ENCODE measurements around the gene FBXW7. TPM values are rescaled to one million over a fixed set of nuclear protein-coding genes. Genes with fewer than 3 reads are reported as not detected.

Gene FBXW7
- total RNA-seq, 1 experiment from 2014 or later = 23.0 TPM

DNA sequence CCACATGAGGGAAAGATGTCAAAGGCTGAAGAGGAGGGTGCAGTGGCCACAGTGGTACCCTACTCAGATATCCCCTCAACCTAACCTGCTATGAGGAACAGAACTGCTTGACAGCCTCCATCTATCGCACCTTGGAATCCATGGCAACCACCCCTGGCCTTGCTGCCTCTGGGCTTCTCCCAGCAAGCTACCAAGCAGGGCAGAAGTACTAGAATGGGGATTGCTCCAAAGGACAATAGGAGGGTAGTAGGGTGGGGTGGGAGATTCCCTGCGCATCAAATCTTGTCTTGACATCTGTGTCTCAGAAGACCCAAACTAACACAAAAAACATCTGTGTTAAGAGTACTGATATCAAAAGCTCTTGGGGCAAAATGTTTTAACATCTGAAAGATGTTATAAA is 118.2 kb downstream of the FBXW7 start (continued):
- TF ChIP-seq, protein P1, sequence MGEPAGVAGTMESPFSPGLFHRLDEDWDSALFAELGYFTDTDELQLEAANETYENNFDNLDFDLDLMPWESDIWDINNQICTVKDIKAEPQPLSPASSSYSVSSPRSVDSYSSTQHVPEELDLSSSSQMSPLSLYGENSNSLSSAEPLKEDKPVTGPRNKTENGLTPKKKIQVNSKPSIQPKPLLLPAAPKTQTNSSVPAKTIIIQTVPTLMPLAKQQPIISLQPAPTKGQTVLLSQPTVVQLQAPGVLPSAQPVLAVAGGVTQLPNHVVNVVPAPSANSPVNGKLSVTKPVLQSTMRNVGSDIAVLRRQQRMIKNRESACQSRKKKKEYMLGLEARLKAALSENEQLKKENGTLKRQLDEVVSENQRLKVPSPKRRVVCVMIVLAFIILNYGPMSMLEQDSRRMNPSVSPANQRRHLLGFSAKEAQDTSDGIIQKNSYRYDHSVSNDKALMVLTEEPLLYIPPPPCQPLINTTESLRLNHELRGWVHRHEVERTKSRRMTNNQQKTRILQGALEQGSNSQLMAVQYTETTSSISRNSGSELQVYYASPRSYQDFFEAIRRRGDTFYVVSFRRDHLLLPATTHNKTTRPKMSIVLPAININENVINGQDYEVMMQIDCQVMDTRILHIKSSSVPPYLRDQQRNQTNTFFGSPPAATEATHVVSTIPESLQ (CRISPR knock-in tag; IDR thresholded peaks at IDR 0.05) = no peak
- no peak for TF ChIP-seq FOXK1 (CRISPR knock-in tag; IDR thresholded peaks at IDR 0.05)
- TF ChIP-seq KAT7 (CRISPR knock-in tag; IDR thresholded peaks at IDR 0.05; ENCODE audit: borderline replicate concordance) = no peak
- TF ChIP-seq PRRX2 (CRISPR knock-in tag; IDR thresholded peaks at IDR 0.05) = no peak
- no peak for TF ChIP-seq FOXJ3 (CRISPR knock-in tag; IDR thresholded peaks at IDR 0.05; ENCODE audit: borderline replicate concordance)
- TF ChIP-seq, protein P2, sequence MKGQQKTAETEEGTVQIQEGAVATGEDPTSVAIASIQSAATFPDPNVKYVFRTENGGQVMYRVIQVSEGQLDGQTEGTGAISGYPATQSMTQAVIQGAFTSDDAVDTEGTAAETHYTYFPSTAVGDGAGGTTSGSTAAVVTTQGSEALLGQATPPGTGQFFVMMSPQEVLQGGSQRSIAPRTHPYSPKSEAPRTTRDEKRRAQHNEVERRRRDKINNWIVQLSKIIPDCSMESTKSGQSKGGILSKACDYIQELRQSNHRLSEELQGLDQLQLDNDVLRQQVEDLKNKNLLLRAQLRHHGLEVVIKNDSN (CRISPR knock-in tag; IDR thresholded peaks at IDR 0.05) = no peak
- no peak for TF ChIP-seq ZNF232 (CRISPR knock-in tag; IDR thresholded peaks at IDR 0.05)
- TF ChIP-seq, protein P3, sequence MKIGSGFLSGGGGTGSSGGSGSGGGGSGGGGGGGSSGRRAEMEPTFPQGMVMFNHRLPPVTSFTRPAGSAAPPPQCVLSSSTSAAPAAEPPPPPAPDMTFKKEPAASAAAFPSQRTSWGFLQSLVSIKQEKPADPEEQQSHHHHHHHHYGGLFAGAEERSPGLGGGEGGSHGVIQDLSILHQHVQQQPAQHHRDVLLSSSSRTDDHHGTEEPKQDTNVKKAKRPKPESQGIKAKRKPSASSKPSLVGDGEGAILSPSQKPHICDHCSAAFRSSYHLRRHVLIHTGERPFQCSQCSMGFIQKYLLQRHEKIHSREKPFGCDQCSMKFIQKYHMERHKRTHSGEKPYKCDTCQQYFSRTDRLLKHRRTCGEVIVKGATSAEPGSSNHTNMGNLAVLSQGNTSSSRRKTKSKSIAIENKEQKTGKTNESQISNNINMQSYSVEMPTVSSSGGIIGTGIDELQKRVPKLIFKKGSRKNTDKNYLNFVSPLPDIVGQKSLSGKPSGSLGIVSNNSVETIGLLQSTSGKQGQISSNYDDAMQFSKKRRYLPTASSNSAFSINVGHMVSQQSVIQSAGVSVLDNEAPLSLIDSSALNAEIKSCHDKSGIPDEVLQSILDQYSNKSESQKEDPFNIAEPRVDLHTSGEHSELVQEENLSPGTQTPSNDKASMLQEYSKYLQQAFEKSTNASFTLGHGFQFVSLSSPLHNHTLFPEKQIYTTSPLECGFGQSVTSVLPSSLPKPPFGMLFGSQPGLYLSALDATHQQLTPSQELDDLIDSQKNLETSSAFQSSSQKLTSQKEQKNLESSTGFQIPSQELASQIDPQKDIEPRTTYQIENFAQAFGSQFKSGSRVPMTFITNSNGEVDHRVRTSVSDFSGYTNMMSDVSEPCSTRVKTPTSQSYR (CRISPR knock-in tag; IDR thresholded peaks at IDR 0.05) = no peak
- no peak for TF ChIP-seq ZNF317 (CRISPR knock-in tag; IDR thresholded peaks at IDR 0.05; ENCODE audit: borderline replicate concordance, low read depth)
- TF ChIP-seq, protein P4, sequence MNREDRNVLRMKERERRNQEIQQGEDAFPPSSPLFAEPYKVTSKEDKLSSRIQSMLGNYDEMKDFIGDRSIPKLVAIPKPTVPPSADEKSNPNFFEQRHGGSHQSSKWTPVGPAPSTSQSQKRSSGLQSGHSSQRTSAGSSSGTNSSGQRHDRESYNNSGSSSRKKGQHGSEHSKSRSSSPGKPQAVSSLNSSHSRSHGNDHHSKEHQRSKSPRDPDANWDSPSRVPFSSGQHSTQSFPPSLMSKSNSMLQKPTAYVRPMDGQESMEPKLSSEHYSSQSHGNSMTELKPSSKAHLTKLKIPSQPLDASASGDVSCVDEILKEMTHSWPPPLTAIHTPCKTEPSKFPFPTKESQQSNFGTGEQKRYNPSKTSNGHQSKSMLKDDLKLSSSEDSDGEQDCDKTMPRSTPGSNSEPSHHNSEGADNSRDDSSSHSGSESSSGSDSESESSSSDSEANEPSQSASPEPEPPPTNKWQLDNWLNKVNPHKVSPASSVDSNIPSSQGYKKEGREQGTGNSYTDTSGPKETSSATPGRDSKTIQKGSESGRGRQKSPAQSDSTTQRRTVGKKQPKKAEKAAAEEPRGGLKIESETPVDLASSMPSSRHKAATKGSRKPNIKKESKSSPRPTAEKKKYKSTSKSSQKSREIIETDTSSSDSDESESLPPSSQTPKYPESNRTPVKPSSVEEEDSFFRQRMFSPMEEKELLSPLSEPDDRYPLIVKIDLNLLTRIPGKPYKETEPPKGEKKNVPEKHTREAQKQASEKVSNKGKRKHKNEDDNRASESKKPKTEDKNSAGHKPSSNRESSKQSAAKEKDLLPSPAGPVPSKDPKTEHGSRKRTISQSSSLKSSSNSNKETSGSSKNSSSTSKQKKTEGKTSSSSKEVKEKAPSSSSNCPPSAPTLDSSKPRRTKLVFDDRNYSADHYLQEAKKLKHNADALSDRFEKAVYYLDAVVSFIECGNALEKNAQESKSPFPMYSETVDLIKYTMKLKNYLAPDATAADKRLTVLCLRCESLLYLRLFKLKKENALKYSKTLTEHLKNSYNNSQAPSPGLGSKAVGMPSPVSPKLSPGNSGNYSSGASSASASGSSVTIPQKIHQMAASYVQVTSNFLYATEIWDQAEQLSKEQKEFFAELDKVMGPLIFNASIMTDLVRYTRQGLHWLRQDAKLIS (CRISPR knock-in tag; IDR thresholded peaks at IDR 0.05; ENCODE audit: borderline replicate concordance) = no peak
- TF ChIP-seq RELA (CRISPR knock-in tag; IDR thresholded peaks at IDR 0.05; ENCODE audit: borderline replicate concordance) = no peak
- TF ChIP-seq ZNF423 (CRISPR knock-in tag; IDR thresholded peaks at IDR 0.05) = no peak

DNA sequence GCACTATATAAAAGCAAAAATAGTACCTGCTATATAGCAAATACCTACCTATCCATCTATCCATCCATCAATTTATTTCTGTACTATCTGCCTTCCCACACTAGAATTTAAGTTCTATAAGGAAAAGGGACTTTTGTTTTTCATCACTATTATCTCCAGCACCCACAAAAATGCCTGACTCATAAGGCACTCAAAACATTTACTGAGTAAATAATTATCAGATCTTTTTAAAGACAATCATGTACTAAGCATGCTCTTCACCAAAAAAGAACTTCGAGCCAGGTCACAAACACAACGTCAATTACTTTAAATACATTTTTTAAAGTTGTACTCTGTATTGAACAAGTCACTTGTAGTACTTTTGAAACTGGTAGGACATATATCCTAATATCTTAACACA is 119.9 kb downstream of the FBXW7 start:
- Mint-ChIP-seq H3K27ac (no peak overlapping the region), H3K4me1 (peaks cover 17% of the 10 kb centered on the region), H3K9me3 (no peaks in the 10 kb centered on the region), H3K4me3 (no peak overlapping the region), H3K27me3 (ENCODE audit: low read depth) (no peaks in the 10 kb centered on the region), H3K36me3 (no peaks in the 10 kb centered on the region)
- CTCF ChIA-PET = interaction anchor here (1.2 kb wide), 1 partner anchor 18 kb away, joined by 4 read pairs; no protein-coding TSS in a partner anchor
- DNase-seq (ENCODE audit: low spot score) (no peak), ATAC-seq (no peak)
- POLR2A ChIA-PET = no interaction called here
- TF ChIP-seq CREB1 (CRISPR knock-in tag; IDR thresholded peaks at IDR 0.05) = no peak
- no peak for TF ChIP-seq EMX1 (CRISPR knock-in tag; IDR thresholded peaks at IDR 0.05)
- TF ChIP-seq, protein P5, sequence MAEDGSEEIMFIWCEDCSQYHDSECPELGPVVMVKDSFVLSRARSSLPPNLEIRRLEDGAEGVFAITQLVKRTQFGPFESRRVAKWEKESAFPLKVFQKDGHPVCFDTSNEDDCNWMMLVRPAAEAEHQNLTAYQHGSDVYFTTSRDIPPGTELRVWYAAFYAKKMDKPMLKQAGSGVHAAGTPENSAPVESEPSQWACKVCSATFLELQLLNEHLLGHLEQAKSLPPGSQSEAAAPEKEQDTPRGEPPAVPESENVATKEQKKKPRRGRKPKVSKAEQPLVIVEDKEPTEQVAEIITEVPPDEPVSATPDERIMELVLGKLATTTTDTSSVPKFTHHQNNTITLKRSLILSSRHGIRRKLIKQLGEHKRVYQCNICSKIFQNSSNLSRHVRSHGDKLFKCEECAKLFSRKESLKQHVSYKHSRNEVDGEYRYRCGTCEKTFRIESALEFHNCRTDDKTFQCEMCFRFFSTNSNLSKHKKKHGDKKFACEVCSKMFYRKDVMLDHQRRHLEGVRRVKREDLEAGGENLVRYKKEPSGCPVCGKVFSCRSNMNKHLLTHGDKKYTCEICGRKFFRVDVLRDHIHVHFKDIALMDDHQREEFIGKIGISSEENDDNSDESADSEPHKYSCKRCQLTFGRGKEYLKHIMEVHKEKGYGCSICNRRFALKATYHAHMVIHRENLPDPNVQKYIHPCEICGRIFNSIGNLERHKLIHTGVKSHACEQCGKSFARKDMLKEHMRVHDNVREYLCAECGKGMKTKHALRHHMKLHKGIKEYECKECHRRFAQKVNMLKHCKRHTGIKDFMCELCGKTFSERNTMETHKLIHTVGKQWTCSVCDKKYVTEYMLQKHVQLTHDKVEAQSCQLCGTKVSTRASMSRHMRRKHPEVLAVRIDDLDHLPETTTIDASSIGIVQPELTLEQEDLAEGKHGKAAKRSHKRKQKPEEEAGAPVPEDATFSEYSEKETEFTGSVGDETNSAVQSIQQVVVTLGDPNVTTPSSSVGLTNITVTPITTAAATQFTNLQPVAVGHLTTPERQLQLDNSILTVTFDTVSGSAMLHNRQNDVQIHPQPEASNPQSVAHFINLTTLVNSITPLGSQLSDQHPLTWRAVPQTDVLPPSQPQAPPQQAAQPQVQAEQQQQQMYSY (CRISPR knock-in tag; IDR thresholded peaks at IDR 0.05) = no peak
- TF ChIP-seq, protein P6, sequence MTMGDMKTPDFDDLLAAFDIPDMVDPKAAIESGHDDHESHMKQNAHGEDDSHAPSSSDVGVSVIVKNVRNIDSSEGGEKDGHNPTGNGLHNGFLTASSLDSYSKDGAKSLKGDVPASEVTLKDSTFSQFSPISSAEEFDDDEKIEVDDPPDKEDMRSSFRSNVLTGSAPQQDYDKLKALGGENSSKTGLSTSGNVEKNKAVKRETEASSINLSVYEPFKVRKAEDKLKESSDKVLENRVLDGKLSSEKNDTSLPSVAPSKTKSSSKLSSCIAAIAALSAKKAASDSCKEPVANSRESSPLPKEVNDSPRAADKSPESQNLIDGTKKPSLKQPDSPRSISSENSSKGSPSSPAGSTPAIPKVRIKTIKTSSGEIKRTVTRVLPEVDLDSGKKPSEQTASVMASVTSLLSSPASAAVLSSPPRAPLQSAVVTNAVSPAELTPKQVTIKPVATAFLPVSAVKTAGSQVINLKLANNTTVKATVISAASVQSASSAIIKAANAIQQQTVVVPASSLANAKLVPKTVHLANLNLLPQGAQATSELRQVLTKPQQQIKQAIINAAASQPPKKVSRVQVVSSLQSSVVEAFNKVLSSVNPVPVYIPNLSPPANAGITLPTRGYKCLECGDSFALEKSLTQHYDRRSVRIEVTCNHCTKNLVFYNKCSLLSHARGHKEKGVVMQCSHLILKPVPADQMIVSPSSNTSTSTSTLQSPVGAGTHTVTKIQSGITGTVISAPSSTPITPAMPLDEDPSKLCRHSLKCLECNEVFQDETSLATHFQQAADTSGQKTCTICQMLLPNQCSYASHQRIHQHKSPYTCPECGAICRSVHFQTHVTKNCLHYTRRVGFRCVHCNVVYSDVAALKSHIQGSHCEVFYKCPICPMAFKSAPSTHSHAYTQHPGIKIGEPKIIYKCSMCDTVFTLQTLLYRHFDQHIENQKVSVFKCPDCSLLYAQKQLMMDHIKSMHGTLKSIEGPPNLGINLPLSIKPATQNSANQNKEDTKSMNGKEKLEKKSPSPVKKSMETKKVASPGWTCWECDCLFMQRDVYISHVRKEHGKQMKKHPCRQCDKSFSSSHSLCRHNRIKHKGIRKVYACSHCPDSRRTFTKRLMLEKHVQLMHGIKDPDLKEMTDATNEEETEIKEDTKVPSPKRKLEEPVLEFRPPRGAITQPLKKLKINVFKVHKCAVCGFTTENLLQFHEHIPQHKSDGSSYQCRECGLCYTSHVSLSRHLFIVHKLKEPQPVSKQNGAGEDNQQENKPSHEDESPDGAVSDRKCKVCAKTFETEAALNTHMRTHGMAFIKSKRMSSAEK (CRISPR knock-in tag; IDR thresholded peaks at IDR 0.05; ENCODE audit: borderline replicate concordance) = no peak
- no peak for TF ChIP-seq CREM (CRISPR knock-in tag; IDR thresholded peaks at IDR 0.05)
- no peak for TF ChIP-seq TP53 (CRISPR knock-in tag; IDR thresholded peaks at IDR 0.05)

All from WTC11 (cell line).